GM10266 (cell line): ENCODE measurements around the gene COPG2.

Experiments used
- DNase-seq: peaks from one replicate; pipeline ENCODE4 v3.0.0; 2012; ENCODE audit errors: extremely low spot score
- TF ChIP-seq, protein P1 (sequence below): IDR thresholded peaks from 2 replicates; pipeline ENCODE4 v1.5.1; 2012; ENCODE audit warnings: mild to moderate bottlenecking, low read depth; ENCODE audit not compliant: control insufficient read depth, insufficient read depth; ENCODE audit errors: missing control alignments

The COPG2 gene

DNA sequence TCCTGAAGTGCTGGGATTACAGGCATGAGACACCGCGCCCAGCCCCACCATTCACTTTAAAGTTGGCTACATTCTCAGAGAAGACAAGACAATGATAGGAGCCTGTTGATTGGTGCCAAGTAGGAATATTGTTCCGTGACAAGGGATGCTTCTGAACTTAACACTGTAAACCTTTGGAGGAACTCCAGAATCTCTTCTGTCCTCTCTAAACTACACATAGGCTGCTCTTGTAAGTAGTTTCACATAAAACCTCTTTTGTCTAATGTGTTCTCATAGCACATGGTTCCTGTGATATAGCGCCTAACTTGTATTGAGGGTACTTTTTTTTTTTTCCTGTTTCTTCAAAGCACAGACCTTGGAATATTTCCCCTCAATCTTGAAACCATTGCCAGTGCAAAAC is 3.6 kb upstream of the COPG2 start:
- no peak for DNase-seq
- TF ChIP-seq, protein P1, sequence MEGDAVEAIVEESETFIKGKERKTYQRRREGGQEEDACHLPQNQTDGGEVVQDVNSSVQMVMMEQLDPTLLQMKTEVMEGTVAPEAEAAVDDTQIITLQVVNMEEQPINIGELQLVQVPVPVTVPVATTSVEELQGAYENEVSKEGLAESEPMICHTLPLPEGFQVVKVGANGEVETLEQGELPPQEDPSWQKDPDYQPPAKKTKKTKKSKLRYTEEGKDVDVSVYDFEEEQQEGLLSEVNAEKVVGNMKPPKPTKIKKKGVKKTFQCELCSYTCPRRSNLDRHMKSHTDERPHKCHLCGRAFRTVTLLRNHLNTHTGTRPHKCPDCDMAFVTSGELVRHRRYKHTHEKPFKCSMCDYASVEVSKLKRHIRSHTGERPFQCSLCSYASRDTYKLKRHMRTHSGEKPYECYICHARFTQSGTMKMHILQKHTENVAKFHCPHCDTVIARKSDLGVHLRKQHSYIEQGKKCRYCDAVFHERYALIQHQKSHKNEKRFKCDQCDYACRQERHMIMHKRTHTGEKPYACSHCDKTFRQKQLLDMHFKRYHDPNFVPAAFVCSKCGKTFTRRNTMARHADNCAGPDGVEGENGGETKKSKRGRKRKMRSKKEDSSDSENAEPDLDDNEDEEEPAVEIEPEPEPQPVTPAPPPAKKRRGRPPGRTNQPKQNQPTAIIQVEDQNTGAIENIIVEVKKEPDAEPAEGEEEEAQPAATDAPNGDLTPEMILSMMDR: no peak

DNA sequence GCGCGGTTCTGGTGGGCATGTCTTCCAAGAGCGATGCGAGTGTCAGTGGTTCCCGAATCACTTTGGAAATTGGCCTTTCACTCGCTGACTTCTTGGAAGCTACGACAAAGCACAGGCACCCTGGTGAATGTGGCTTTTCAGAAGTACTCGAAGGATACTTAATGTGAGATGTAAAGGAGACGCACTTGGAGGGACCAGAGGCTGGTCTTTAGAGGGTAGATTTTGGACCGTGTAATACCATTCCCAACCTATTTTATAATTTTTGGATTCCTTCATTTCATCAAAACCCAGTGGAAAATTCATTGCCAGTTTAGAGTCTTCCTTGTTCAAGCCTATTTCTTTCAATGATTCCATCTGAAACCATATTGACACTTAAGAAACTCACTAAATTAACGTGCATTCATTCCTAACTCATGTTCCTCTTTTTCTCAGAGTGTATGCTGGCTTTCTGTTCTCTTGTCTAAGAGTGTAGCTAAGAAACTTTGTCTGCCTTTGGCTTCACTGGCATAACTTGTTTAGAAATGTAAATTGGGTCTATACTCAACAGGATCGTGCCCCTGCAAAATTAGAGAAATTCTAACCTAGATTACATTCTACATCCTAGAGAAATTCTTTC is 645 bp upstream of the COPG2 start:
- TF ChIP-seq, protein P1: no peak
- DNase-seq: no peak

DNA sequence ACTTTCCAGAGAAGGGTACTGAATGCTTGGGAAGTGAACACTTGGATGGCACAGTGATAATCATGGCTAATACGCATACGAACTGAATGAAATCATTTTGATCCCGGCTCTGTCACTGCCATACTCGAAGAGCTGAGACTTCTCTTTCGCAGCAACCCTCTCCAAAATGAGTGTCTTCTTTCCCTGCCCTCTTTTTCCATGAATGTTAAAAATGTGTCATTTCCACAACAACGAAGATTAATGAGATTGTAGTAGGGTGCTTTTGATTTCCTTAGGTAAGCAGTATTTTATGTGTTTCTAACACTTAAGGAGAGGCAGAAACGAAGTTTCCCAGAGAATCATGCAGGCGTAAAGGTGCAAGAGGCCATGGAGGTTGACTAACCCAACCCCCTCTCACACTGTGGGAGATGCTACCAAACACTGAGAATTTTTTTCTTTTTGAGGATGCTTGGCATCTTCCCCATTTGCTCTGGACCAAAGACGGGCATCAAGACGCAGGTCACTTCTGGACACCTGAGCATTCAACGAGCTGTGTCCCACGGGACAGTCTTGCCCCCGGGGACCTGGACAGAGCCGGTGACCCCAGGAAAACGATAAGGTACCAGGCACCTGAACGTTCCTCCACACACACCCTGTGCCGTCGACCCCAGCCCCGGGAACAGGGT is 823 bp downstream of the COPG2 start:
- DNase-seq: peak; percentile 25
- TF ChIP-seq, protein P1: no peak

DNA sequence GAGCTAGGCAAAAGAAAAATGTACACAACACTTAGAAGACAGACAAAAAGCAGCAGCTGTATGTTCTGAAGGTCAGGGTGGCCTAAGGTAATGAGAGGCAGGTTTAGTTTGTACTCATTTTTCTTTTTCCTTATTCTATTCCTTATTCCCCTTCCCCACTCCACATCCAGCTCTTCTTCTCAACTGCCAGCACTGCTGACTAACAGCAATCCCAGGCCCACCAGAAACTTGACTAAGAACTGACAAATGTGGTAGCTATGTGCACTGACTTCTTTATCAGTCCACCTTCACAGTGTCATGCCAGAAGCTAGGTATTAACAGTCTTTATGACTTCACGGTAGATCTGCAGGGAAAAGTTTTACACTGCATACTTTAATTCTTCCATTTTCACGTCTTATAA is 6.1 kb downstream of the COPG2 start:
- TF ChIP-seq, protein P1: no peak
- no peak for DNase-seq

DNA sequence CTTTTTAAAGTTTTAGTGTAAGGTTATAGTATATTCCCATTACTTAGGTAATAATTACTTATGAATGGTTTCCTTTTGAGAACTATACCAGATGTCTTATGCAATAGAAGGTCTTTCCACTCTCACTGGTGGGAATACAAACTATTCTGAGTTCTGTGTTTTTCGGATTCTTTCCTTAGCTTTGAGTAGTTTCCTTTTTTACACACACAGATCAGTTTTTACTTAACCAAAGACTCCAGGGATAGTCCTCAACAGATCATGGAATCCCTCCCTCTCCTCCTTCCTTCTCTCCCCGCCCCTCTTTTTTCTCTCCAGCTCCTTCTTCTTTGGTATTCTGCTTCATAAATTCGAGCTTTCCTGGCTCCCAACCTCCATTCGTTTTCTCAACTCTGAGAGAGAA is 13.3 kb downstream of the COPG2 start:
- TF ChIP-seq, protein P1: no peak
- no peak for DNase-seq

DNA sequence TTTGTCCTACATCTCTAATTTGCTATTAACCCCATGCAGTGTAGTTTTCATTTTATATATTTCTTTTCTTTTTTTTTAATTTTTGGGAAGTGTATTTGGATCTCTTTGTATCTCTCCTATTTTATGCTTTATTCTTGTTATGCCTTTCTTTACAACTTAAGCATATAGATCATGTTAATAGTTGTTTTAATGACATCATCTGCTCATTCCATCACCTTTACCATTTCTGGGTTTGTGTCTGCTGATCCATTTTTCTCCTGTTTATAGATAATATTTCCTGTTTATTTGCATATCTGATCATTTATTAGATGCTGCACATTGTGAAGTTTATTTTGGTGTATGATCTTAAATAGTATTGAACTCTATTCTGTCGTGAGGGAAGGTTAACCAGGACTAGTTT is 13.7 kb downstream of the COPG2 start:
- TF ChIP-seq, protein P1: no peak
- DNase-seq: no peak

DNA sequence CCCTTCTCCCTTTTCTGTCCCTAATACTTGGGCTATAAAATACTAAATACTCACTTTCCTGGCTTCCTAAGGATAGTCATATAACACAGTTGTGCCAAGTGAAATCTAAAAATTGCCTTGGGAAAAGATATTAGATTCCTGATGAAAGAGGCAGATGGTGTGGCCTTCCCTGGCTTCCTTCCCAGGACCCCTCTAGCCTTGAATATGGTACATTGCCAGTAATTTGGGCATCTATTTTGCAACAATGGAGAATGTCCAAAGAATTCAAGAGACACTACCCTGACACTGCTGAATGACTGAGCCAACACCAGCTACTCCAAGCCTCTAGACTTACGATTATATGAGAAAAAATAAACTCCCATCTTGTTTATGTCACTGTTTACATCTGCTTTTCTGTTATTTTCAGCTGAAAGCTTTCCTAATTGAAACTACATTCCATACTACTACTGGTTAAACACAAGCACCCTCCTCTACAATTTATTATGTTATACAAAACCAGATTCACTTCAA is 17.9 kb downstream of the COPG2 start:
- no peak for DNase-seq
- TF ChIP-seq, protein P1: no peak
